SK-N-MC (cell line): ENCODE data around the gene DEFB131B.

Experiments
- EZH2 ChIP-seq: fragments of 200-600 bp; sonication (generic); IDR thresholded peaks from one replicate; pipeline ENCODE4 v1.6.1; 2017; ENCODE audit warnings: antibody characterized with exemption
- POLR2AphosphoS5 ChIP-seq: IDR thresholded peaks from 2 replicates; pipeline ENCODE4 v1.6.1; 2012; ENCODE audit warnings: mild to moderate bottlenecking, low read depth, low read length, borderline replicate concordance

GRCh38 chr11:71933141-71933933 is 55.1 kb downstream of the DEFB131B start:
- TF ChIP-seq EZH2 (no peak), POLR2AphosphoS5 (no peak)
